Measurements from ENCODE around the gene PLCH2.

The PLCH2 gene

GRCh38 chr1:2476061-2476999 lies at the start of gene PLCH2:
TSS of gene PLCH2 (plus strand) at chr1:2476289. CDS start at chr1:2476589, 300 bp downstream.
- no peak for TF ChIP-seq GATA2 (IDR thresholded peaks at IDR 0.05; ENCODE audit: low read depth, low read length)
- TF ChIP-seq GATA3 (IDR thresholded peaks at IDR 0.05; ENCODE audit: low read depth, low read length): no peak

- TF ChIP-seq GATA2 (IDR thresholded peaks at IDR 0.05; ENCODE audit: low read depth, low read length) (no peak), GATA3 (IDR thresholded peaks at IDR 0.05; ENCODE audit: low read depth, low read length) (no peak)
Measured at GRCh38 chr1:2426540-2426939, 49.5 kb upstream of the PLCH2 start.

- no peak for TF ChIP-seq GATA3 (IDR thresholded peaks at IDR 0.05; ENCODE audit: low read depth, low read length)
- TF ChIP-seq GATA2 (IDR thresholded peaks at IDR 0.05; ENCODE audit: low read depth, low read length): no peak
Measured at GRCh38 chr1:2427051-2427450, 49.0 kb upstream of the PLCH2 start.

GRCh38 chr1:2427976-2428375 lies 48.1 kb upstream of the PLCH2 start:
- TF ChIP-seq GATA2 (IDR thresholded peaks at IDR 0.05; ENCODE audit: low read depth, low read length) (no peak), GATA3 (IDR thresholded peaks at IDR 0.05; ENCODE audit: low read depth, low read length) (no peak)

GRCh38 chr1:2428490-2428889 lies 47.6 kb upstream of the PLCH2 start:
- no peak for TF ChIP-seq GATA3 (IDR thresholded peaks at IDR 0.05; ENCODE audit: low read depth, low read length)
- TF ChIP-seq GATA2 (IDR thresholded peaks at IDR 0.05; ENCODE audit: low read depth, low read length): no peak

GRCh38 chr1:2429780-2430591 lies 46.1 kb upstream of the PLCH2 start:
- TF ChIP-seq GATA3 (IDR thresholded peaks at IDR 0.05; ENCODE audit: low read depth, low read length) (no peak), GATA2 (IDR thresholded peaks at IDR 0.05; ENCODE audit: low read depth, low read length) (no peak)

GRCh38 chr1:2430592-2430973 lies 45.5 kb upstream of the PLCH2 start:
- TF ChIP-seq GATA2 (IDR thresholded peaks at IDR 0.05; ENCODE audit: low read depth, low read length) (no peak), GATA3 (IDR thresholded peaks at IDR 0.05; ENCODE audit: low read depth, low read length) (no peak)

GRCh38 chr1:2431103-2431502 lies 45.0 kb upstream of the PLCH2 start:
- TF ChIP-seq GATA2 (IDR thresholded peaks at IDR 0.05; ENCODE audit: low read depth, low read length) (no peak), GATA3 (IDR thresholded peaks at IDR 0.05; ENCODE audit: low read depth, low read length) (no peak)

- no peak for TF ChIP-seq GATA2 (IDR thresholded peaks at IDR 0.05; ENCODE audit: low read depth, low read length)
- TF ChIP-seq GATA3 (IDR thresholded peaks at IDR 0.05; ENCODE audit: low read depth, low read length): no peak
Measured at GRCh38 chr1:2431518-2431917, 44.6 kb upstream of the PLCH2 start.

- no peak for TF ChIP-seq GATA3 (IDR thresholded peaks at IDR 0.05; ENCODE audit: low read depth, low read length)
- TF ChIP-seq GATA2 (IDR thresholded peaks at IDR 0.05; ENCODE audit: low read depth, low read length): no peak
Measured at GRCh38 chr1:2432441-2432844, 43.6 kb upstream of the PLCH2 start.

GRCh38 chr1:2433196-2433595 lies 42.9 kb upstream of the PLCH2 start:
- TF ChIP-seq GATA2 (IDR thresholded peaks at IDR 0.05; ENCODE audit: low read depth, low read length) (no peak), GATA3 (IDR thresholded peaks at IDR 0.05; ENCODE audit: low read depth, low read length) (no peak)

- no peak for TF ChIP-seq GATA3 (IDR thresholded peaks at IDR 0.05; ENCODE audit: low read depth, low read length)
- TF ChIP-seq GATA2 (IDR thresholded peaks at IDR 0.05; ENCODE audit: low read depth, low read length): no peak
Measured at GRCh38 chr1:2433936-2434655, 42.0 kb upstream of the PLCH2 start.

GRCh38 chr1:2435091-2435490 lies 41.0 kb upstream of the PLCH2 start:
- TF ChIP-seq GATA3 (IDR thresholded peaks at IDR 0.05; ENCODE audit: low read depth, low read length) (no peak), GATA2 (IDR thresholded peaks at IDR 0.05; ENCODE audit: low read depth, low read length) (no peak)

Data from SH-SY5Y (cell line).